HepG2 (cell line): ENCODE results near the gene TMEM50B. TPM values are rescaled to one million over a fixed set of nuclear protein-coding genes. Genes with fewer than 3 reads are reported as not detected.

ENCODE experiments used
- AKAP8 ChIP-seq: sonication (generic); formaldehyde crosslinking; IDR thresholded peaks from 2 replicates; pipeline ENCODE4 v1.5.1; 2020; ENCODE audit warnings: mild to moderate bottlenecking, missing genetic modification reagents
- CCAR2 ChIP-seq: fragments of 200-400 bp; formaldehyde crosslinking; optimal IDR thresholded peaks from 2 replicates; pipeline ENCODE3; 2018; ENCODE audit warnings: low read depth, mild to moderate bottlenecking, low read length, moderate library complexity
- ETS1 ChIP-seq: sonication (generic); formaldehyde crosslinking; IDR thresholded peaks from 2 replicates; pipeline ENCODE4 v1.4.0; 2020; ENCODE audit warnings: missing genetic modification reagents
- KDM2A ChIP-seq: sonication (generic); formaldehyde crosslinking; IDR thresholded peaks from 2 replicates; pipeline ENCODE4 v1.4.0; 2020; ENCODE audit warnings: low read depth, missing genetic modification reagents, borderline replicate concordance
- LCORL ChIP-seq, 2 experiments: fragments of 450-650 bp in 1 of 2; sonication (generic) in 1 of 2; formaldehyde crosslinking in 1 of 2; IDR thresholded peaks; 2 replicates each; pipeline versions ENCODE4 v1.5.0 to v1.6.1; 2017 to 2020; ENCODE audit warnings: antibody characterized with exemption in 1 of 2, missing genetic modification reagents in 1 of 2
- MTF1 ChIP-seq: sonication (generic); formaldehyde crosslinking; IDR thresholded peaks from 2 replicates; pipeline ENCODE4 v1.5.0; 2020; ENCODE audit warnings: missing genetic modification reagents
- RBM39 ChIP-seq: fragments of 200-400 bp; formaldehyde crosslinking; IDR thresholded peaks from one replicate; pipeline ENCODE4 v1.6.1; 2018; ENCODE audit warnings: antibody characterized with exemption, mild to moderate bottlenecking, low read depth, low read length; ENCODE audit not compliant: poor library complexity, severe bottlenecking
- SATB2 ChIP-seq: sonication (generic); formaldehyde crosslinking; IDR thresholded peaks from 2 replicates; pipeline ENCODE4 v1.5.0; 2020; ENCODE audit warnings: missing genetic modification reagents
- SIX1 ChIP-seq: sonication (generic); formaldehyde crosslinking; IDR thresholded peaks from 2 replicates; pipeline ENCODE4 v1.4.0; 2020; ENCODE audit warnings: missing genetic modification reagents, borderline replicate concordance
- SRF ChIP-seq: IDR thresholded peaks from 2 replicates; pipeline ENCODE4 v1.6.1; 2011; ENCODE audit warnings: mild to moderate bottlenecking, low read depth, low read length, moderate library complexity
- TP53 ChIP-seq: sonication (generic); formaldehyde crosslinking; conservative IDR thresholded peaks from 2 replicates; pipeline ENCODE4 v1.4.0; 2020; ENCODE audit warnings: missing genetic modification reagents
- ZBTB3 ChIP-seq: sonication (generic); formaldehyde crosslinking; IDR thresholded peaks from 2 replicates; pipeline ENCODE4 v1.4.0; 2020; ENCODE audit warnings: low read depth, mild to moderate bottlenecking, moderate library complexity, missing genetic modification reagents, borderline replicate concordance
- ZFYVE20 ChIP-seq: sonication (generic); formaldehyde crosslinking; IDR thresholded peaks from 2 replicates; pipeline ENCODE4 v1.8.0; 2023; ENCODE audit warnings: low read depth, mild to moderate bottlenecking, moderate library complexity, missing genetic modification reagents, borderline replicate concordance
- ZNF276 ChIP-seq: sonication (generic); formaldehyde crosslinking; IDR thresholded peaks from 2 replicates; pipeline ENCODE4 v1.4.0; 2020; ENCODE audit warnings: mild to moderate bottlenecking, low read depth, missing genetic modification reagents
- ZNF510 ChIP-seq: sonication (generic); formaldehyde crosslinking; IDR thresholded peaks from 2 replicates; pipeline ENCODE4 v1.4.0; 2020; ENCODE audit warnings: low read depth, mild to moderate bottlenecking, missing genetic modification reagents
- ZNF543 ChIP-seq: sonication (generic); formaldehyde crosslinking; IDR thresholded peaks from 2 replicates; pipeline ENCODE4 v1.4.0; 2020; ENCODE audit warnings: mild to moderate bottlenecking, missing genetic modification reagents
- polyA plus RNA-seq, 8 experiments: library from polyadenylated mRNA; depleted of rRNA in 3 of 8; stranded (reverse) in 7 of 8; unstranded in 1 of 8; fragments of >200 nt; fragmentation: Illumina TruSeq in 4 of 8; extraction: Trizol in 4 of 8; gene quantifications; 2 replicates each; pipeline versions ENCODE4 v1.2.1 to v1.2.3, GENCODE V29; 2011 to 2016; ENCODE audit warnings: low read depth in 4 of 8, missing spikeins in 1 of 8, mixed read lengths in 1 of 8; ENCODE audit not compliant: insufficient read depth in 1 of 8
- total RNA-seq, 5 experiments: library from RNA; depleted of rRNA; stranded (reverse); fragments of >200 nt; fragmentation: Illumina TruSeq; extraction: Trizol; gene quantifications; 2 replicates each; pipeline ENCODE4 v1.2.3, GENCODE V29; 2016; ENCODE audit warnings: low read depth in 1 of 5
- TF ChIP-seq, protein P1 (sequence below): sonication (generic); formaldehyde crosslinking; IDR thresholded peaks from 2 replicates; pipeline ENCODE4 v1.8.0; 2022; ENCODE audit warnings: missing genetic modification reagents, mild to moderate bottlenecking, inconsistent platforms, borderline replicate concordance
- TF ChIP-seq, protein P2 (sequence below): IDR thresholded peaks from 2 replicates; pipeline ENCODE4 v1.6.1; 2012; ENCODE audit warnings: low read depth, low read length, improper control_type of control experiment
- TF ChIP-seq, protein P3 (sequence below): sonication (generic); formaldehyde crosslinking; IDR thresholded peaks from 2 replicates; pipeline ENCODE4 v1.8.0; 2022; ENCODE audit warnings: mild to moderate bottlenecking, missing genetic modification reagents, moderate library complexity
- TF ChIP-seq, protein P4 (sequence below): sonication (generic); formaldehyde crosslinking; IDR thresholded peaks from 2 replicates; pipeline ENCODE4 v1.4.0; 2020; ENCODE audit warnings: mild to moderate bottlenecking, missing genetic modification reagents, borderline replicate concordance

The TMEM50B gene
- total and polyA plus RNA-seq, 2 of the 13 experiments (the other 11 are each of a cell fraction or from before 2014, with no cell fraction given) = 29.9 to 46.3 TPM

DNA sequence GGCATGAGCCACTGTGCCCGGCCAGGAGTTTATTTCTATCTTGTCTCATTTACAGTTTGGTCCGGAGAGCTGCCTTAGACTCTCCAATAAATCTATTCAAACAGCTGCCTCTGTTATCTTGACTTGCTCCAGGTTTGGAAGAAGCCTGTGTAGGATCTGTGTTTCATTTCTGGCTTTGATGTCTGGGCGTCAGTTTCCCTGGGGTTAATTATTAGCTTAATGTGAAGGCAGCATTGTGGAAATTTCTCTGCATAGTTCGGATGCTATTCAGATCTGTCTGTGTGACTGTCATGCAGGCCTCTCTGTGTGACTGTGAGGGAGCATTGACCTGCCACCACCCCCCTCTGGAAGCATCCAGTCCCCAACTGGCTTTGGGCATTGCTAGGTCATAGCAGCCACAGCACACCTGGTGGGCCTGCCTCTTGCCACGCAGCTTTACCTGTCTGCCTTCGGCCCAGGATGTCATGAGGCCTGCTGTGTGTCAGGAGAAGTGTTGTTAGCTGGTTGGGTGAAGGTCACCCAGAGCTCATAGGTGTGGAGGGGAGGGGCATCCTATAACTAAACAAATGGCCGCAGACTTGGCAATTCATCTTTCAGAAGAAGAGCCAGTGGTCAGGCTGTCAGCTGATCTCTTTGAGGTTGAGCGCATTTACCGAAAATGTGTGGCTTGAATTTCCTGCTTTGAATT, 66.8 kb downstream of the TMEM50B start (continued):
- TF ChIP-seq, protein P1, sequence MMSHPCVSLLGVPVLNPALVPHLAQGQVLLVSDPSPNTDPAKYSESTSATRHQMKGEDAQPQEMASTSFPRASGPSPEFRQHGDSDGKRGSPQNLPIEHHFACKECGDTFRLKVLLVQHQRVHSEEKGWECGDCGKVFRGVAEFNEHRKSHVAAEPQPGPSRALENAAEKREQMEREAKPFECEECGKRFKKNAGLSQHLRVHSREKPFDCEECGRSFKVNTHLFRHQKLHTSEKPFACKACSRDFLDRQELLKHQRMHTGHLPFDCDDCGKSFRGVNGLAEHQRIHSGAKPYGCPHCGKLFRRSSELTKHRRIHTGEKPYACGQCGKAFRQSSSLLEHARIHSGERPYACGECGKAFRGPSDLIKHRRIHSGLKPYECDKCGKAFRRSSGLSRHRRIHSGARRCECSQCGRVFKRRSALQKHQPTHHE = 0 out of 2 replicates have a peak, but pooled peaks have one; percentile 33
- TF ChIP-seq ZBTB3 (CRISPR knock-in tag) = no peak
- TF ChIP-seq ZFYVE20 (CRISPR knock-in tag) = no peak
- no peak for TF ChIP-seq SRF
- TF ChIP-seq SATB2 (CRISPR knock-in tag) = no peak
- no peak for TF ChIP-seq ZNF510 (CRISPR knock-in tag)
- no peak for TF ChIP-seq KDM2A (CRISPR knock-in tag)
- no peak for TF ChIP-seq ETS1
- TF ChIP-seq AKAP8 (CRISPR knock-in tag) = 0 out of 2 replicates have a peak, but pooled peaks have one; percentile 61
- TF ChIP-seq MTF1 (CRISPR knock-in tag) = no peak
- no peak for TF ChIP-seq LCORL (IDR thresholded peaks at IDR 0.05)
- peak; percentile 92 for TF ChIP-seq LCORL (CRISPR knock-in tag; IDR thresholded peaks at IDR 0.05)
- TF ChIP-seq, protein P2, sequence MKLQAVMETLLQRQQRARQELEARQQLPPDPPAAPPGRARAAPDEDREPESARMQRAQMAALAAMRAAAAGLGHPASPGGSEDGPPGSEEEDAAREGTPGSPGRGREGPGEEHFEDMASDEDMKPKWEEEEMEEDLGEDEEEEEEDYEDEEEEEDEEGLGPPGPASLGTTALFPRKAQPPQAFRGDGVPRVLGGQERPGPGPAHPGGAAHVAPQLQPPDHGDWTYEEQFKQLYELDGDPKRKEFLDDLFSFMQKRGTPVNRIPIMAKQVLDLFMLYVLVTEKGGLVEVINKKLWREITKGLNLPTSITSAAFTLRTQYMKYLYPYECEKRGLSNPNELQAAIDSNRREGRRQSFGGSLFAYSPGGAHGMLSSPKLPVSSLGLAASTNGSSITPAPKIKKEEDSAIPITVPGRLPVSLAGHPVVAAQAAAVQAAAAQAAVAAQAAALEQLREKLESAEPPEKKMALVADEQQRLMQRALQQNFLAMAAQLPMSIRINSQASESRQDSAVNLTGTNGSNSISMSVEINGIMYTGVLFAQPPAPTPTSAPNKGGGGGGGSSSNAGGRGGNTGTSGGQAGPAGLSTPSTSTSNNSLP = peak; percentile 94
- TF ChIP-seq ZNF276 (CRISPR knock-in tag) = peak; percentile 84; the same call in 1 of the 2 replicates
- no peak for TF ChIP-seq TP53 (CRISPR knock-in tag)
- TF ChIP-seq, protein P3, sequence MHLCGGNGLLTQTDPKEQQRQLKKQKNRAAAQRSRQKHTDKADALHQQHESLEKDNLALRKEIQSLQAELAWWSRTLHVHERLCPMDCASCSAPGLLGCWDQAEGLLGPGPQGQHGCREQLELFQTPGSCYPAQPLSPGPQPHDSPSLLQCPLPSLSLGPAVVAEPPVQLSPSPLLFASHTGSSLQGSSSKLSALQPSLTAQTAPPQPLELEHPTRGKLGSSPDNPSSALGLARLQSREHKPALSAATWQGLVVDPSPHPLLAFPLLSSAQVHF = no peak
- TF ChIP-seq CCAR2 = no peak
- TF ChIP-seq, protein P4, sequence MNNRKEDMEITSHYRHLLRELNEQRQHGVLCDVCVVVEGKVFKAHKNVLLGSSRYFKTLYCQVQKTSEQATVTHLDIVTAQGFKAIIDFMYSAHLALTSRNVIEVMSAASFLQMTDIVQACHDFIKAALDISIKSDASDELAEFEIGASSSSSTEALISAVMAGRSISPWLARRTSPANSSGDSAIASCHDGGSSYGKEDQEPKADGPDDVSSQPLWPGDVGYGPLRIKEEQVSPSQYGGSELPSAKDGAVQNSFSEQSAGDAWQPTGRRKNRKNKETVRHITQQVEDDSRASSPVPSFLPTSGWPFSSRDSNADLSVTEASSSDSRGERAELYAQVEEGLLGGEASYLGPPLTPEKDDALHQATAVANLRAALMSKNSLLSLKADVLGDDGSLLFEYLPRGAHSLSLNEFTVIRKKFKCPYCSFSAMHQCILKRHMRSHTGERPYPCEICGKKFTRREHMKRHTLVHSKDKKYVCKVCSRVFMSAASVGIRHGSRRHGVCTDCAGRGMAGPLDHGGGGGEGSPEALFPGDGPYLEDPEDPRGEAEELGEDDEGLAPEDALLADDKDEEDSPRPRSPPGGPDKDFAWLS (CRISPR knock-in tag) = no peak
- TF ChIP-seq ZNF543 (CRISPR knock-in tag) = no peak
- TF ChIP-seq RBM39 = no peak
- peak; percentile 44; the same call in 1 of the 2 replicates for TF ChIP-seq SIX1 (CRISPR knock-in tag)
